HepG2 (cell line): ENCODE measurements around the gene UACA.

Source experiments
- JUND ChIP-seq: sonication (generic); formaldehyde crosslinking; IDR thresholded peaks from 2 replicates; pipeline ENCODE4 v1.8.0; 2022; ENCODE audit warnings: mild to moderate bottlenecking, missing genetic modification reagents
- NFE2 ChIP-seq: sonication (generic); formaldehyde crosslinking; IDR thresholded peaks from 2 replicates; pipeline ENCODE4 v1.4.0; 2020; ENCODE audit warnings: missing genetic modification reagents
- POLR2A ChIP-seq, 2 experiments: IDR thresholded peaks; 2 replicates each; pipeline ENCODE4 v1.6.1; 2011; ENCODE audit warnings: low read depth in 2 of 2, low read length in 2 of 2, mild to moderate bottlenecking in 1 of 2, moderate library complexity in 1 of 2; ENCODE audit not compliant: insufficient read depth in 1 of 2
- POLR2AphosphoS5 ChIP-seq: IDR thresholded peaks from 2 replicates; pipeline ENCODE4 v1.6.1; 2012; ENCODE audit warnings: low read depth, low read length
- TP53 ChIP-seq: sonication (generic); formaldehyde crosslinking; conservative IDR thresholded peaks from 2 replicates; pipeline ENCODE4 v1.4.0; 2020; ENCODE audit warnings: missing genetic modification reagents
- ZBTB21 ChIP-seq: sonication (generic); formaldehyde crosslinking; IDR thresholded peaks from 2 replicates; pipeline ENCODE4 v1.4.0; 2020; ENCODE audit warnings: missing genetic modification reagents
- ZNF770 ChIP-seq: sonication (generic); formaldehyde crosslinking; IDR thresholded peaks from 2 replicates; pipeline ENCODE4 v1.5.0; 2020; ENCODE audit warnings: mild to moderate bottlenecking, missing genetic modification reagents

- TF ChIP-seq ZNF770 (CRISPR knock-in tag) (no peak), ZBTB21 (CRISPR knock-in tag) (no peak), TP53 (CRISPR knock-in tag) (no peak), NFE2 (no peak), POLR2AphosphoS5 (no peak), JUND (no peak), POLR2A (IDR thresholded peaks at IDR 0.05; ENCODE audit: insufficient read depth in 1 of 2, low read depth in 2 of 2, low read length in 2 of 2) (no peak)
Measured at GRCh38 chr15:70720228-70721016, 42.9 kb downstream of the UACA start.
